Activated CD4-positive, alpha-beta T cell treated with anti-CD3 and anti-CD28 coated beads, Interleukin-2, Interleukin-4, amounts not matched to agents 100 ng/mL and 50 ng/mL, durations not matched to agents 16 hours and 8 hours (primary cell): ENCODE data around the gene DCAF17.

ENCODE experiments used
- DNase-seq: peaks from one replicate; pipeline ENCODE4 v3.0.0-alpha.2; 2020; ENCODE audit warnings: low spot score

Gene DCAF17

DNA sequence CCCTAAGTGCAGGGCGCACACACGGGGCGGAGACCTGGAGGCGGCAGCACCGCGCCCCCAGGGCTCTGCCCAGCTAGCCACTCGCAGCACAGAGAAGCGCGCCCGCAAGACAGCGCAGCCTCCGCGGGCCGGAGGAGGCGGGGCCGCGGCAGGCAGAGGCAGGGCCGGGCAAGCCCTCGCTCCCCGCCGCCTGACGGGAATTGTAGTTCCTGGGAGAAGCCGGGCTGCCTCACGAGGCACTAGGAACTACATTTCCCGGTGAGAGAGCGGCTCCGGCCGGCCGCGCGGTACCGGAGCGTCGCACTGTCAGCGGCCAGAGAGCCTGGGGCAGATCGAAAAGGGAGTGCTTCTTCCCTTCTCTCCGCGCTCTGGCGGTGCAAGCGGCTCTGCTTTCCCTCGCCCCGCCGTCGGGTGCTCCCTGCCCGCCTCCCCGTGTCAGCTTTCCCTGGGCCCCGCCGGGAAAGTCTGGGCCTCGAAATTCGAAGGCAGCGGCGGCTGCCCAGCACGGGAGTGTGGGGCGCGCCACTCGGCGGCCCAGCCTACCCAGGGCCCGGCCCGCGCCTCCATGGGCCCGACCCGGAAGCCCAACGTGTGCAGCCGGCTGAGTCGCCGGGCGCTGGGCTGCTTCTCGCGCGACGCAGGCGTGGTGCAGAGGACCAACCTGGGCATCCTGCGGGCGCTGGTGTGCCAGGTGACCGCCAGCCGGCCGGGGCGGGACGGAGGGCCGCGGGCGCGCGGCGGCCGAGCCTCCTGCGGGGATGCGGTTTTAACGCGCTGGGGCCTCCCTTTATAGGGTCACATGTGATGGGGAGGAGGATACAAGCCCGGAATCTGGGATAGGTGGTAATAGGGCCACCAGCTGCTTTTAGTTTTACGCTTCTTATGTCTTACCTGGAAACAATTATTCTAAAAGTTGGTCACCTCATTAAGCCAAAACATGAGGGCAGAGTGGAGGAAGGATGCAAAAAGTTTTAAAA lies at the start of gene DCAF17:
Gene DCAF17, plus strand, starts transcription at position 214 of the 977 bp plus-strand sequence. Its CDS starts 352 bp downstream, at position 566.
- peak; percentile 96 for DNase-seq

- no peak for DNase-seq
Measured at GRCh38 chr2:171386627-171387026, 47.4 kb upstream of the DCAF17 start.

DNA sequence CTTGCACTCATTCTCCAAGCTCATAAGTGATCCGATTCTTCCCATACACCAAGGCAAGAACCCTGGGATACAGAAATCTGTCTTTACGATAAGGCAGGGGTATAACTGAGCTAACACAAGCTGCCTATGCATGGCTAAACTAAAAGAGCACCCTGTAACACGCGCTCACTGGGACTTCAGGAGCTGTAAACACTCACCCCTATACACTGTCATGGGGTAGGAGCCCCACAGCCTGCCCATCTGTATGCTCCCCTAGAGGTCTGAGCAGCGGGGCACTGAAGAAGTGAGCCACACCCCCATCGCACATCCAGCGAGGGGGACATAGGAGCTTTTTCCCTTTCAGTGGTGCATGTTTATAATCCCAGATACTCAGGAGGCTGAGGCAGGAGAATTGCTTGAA lies 47.0 kb upstream of the DCAF17 start:
- DNase-seq = no peak

GRCh38 chr2:171389325-171389724 lies 44.7 kb upstream of the DCAF17 start:
- DNase-seq = no peak

GRCh38 chr2:171389780-171390179 lies 44.2 kb upstream of the DCAF17 start:
- no peak for DNase-seq

- DNase-seq = peak; percentile 83
Measured at GRCh38 chr2:171390941-171391516, 43.0 kb upstream of the DCAF17 start.

DNA sequence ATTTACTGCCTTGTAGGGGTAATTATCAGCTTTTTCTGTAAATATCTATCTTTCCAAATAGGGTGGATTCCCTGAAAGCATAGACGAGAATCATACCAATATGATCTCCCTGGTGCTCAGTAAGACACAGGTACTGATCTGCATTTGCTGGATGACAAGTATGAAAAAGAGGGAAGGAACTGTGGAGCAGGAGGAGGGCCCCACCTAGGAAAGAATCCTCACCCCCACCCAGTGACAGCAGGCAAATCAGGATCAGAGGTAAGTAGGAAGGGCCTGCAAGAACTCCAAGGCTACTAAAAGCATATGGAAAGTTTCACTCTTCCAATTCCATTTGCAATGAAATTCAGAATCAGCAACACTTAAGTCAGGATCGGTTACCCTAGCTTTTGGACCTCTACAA lies 42.5 kb upstream of the DCAF17 start:
- DNase-seq = no peak

DNA sequence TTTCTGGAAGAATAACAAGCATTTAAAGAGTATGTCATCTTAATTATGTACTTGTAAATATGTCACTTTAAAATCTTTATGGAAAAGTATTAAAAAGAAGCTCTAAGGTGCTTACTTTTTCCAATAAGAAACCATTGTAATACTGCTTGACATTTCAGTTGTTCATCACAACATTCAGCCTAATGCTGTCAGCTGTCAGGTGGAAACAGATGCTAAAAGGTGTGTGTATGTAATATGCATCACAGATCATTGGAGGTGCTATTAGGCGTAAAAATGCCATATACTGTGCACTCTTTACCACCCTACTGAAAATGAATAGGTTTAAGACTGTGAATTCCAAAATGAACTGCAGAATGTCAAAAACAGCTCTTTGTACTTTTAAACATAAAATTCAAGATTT lies 40.5 kb upstream of the DCAF17 start:
- no peak for DNase-seq

DNA sequence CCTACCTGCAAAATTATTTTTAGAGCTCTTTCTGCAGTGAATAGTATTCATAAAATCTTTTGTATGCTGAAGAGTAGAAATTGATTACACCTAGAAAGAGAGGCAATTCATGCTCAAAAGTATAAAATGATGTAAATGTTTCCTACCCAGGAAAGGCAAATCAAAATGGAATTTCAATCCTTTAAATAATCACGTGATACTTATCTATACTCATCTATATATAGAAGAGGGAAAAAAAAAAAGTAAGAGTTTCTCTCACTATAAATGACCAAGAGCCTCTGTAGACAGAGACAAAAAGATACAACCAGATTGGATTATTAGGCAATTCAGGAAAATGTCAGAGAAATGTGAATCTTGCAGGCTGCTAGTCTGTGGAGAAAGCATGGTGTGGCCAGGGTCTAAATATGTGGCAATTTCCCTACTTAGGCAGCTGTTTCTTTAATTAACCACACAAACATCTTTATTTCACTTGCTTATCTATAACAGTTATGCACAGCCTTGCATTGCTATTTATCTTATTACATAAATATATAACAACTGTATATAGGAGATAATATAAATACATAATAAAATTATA lies 39.8 kb upstream of the DCAF17 start:
- no peak for DNase-seq

DNA sequence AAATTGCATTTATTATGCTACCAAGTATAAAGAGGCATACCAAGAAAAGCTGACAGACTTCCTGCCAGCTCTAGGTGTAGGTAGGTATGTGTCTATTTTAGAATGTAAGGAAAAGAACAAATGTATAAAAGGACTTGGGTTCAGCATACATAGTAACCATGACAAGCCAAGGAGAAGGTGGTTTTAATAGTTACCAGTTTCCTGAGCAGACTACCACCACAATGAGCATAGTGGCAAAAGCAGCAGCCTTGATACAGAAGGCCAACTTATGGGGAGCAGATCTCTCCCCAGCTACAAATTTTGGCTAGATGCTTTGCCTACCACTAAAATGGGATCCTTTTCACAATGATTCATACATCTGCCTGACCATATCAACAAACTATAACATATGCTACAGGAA lies 34.7 kb upstream of the DCAF17 start:
- no peak for DNase-seq

DNA sequence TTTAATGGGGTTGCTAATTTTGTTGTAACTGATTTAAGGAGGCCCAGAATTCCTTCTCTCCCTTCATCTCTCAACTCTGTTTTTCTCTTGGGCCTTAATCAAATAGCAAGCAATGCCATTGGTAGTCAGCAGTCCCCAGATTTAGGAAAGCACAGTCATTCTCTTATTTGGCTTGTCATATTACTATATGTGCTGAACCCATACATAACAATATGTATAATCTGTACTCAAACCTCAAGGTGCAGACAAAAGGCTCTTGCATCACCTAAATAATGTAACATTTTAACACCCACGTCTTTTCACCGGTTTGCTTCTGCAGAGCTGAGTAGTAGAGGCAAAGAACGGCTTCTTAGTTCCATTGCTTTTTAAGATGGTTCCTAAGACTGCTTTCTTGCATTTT lies 33.6 kb upstream of the DCAF17 start:
- DNase-seq = no peak

DNA sequence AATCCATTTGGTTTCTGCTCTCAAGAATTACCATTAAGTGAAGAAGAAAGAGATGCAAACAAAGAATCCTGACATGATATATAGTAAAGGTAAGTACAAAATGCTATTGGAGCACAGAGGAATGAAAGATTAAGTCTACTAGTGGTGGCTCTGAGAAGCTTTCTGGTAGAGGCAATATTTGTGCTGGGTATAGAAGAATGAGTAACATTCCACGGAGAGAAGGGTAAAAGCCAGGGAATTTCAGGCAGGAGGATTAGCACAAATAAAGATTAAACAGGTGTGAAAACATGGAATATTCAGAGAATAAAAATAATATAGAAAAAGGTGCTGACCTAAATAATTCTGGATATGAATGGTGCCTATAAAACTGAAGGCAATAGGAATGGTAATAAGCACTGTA lies 32.1 kb upstream of the DCAF17 start:
- no peak for DNase-seq

DNA sequence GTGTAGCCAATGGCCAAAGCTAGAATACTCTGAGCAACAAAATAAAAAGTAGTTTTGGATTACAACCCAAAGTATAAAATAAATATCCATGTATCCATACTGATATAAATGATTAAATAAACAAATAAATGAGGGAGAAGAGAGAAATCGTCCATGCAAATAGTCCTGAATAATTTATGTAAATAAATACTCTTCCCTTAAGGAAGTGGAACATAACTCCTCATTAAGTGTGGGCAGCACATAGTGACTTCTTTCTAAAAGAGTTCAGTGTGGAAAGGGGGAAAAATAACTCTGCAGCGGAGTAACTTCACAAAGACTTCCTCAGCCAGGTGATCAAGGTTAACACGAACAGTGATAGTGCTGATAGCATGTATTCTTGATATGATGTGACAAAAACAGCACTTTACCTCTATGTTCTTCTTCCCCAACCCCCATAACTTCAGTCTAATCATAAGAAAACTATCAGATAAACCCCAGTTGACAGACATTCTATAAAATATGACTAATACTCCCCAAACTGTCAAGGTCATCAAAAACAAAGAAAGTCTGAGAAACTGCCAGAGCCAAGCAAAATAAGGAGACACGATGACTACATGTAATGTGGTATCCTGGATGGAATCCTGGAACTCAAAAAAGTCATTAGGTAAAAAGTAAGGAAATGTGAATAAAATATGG lies 31.0 kb upstream of the DCAF17 start:
- peak; percentile 39 for DNase-seq

DNA sequence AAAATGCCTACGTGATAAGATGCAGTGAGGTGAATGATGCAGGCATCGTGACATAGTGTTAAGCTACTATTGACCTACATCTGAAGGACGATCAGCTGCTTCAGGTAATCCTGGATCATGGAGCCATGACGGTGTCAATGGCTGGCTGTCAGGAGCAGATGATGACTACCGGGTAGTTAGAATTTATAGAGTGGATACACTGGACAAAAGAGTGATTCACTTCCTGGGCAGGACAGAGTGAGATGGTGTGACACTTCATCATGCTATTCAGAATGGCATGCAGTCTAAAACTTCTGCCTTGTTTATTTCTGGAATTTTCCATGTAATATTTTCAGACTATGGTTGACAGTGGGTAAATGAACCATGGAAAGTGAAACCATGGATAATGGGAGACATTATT lies 29.8 kb upstream of the DCAF17 start:
- no peak for DNase-seq

DNA sequence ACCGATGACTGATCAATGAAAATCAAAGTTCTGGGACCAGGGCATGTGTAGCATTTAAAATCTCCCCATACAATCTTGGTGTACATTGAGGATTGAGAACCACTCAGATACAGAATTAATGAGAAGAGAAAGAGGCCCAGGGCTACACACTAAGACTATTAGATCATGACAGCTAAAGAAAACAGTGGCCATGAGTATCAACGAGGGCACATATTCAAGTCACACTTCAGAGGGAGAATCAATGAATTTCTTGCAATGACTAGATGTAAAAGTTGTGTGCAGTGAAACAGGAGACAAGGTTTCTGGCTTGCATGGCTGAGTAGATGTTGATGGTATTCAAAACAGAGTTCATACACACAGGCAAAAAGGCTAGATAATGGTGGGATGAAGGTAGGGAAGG lies 29.3 kb upstream of the DCAF17 start:
- no peak for DNase-seq

- no peak for DNase-seq
Measured at GRCh38 chr2:171405546-171405945, 28.5 kb upstream of the DCAF17 start.

- no peak for DNase-seq
Measured at GRCh38 chr2:171406044-171406443, 28.0 kb upstream of the DCAF17 start.

DNA sequence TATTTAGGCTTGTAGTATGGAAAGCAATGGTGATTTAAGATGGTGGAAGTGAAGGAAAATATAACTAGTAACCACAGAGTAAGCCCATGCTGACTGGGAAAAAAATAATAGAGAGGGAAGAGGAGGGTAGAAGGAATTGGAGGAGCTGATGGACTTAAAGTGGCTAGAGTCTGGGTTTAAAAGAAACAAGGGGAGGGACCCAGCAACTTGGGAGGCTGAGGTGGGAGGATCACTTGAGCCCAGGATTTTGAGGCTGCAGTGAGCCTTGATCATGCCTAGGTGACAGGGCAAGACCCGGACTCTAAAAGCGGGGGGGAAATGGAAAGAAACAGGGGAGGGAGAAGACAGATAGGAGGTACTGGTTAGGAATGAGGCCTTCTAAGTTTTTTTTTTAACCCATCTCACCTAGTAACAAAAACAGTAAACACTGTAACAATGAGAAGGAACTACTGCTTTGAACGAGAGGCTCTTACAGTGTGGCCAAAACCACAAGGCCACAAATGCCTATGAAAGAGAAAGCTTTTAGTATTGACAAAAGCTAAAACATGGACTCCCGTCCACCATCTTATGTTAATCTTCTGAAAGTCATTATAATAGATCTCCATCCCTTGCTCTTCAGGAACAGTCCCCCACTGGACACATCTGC lies 26.9 kb upstream of the DCAF17 start:
- no peak for DNase-seq

DNA sequence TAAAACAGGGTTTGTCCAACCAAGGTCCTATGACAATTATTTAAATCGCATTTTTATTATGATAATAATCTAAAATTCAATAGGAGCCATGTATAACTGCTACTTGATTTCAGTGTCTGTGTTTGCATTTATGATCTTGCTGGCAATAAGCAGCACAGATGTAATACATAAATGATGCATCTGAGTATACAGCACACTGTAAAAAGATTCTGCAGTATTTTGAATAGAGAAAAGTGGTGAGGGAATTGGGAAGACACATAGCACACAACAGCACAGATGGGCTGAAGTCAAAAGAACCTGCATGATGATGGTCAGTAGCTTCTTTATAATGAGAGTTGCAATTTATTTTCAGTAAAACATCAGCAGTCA lies 26.4 kb upstream of the DCAF17 start:
- DNase-seq = no peak

GRCh38 chr2:171409436-171409971 lies 24.5 kb upstream of the DCAF17 start:
- DNase-seq = no peak

DNA sequence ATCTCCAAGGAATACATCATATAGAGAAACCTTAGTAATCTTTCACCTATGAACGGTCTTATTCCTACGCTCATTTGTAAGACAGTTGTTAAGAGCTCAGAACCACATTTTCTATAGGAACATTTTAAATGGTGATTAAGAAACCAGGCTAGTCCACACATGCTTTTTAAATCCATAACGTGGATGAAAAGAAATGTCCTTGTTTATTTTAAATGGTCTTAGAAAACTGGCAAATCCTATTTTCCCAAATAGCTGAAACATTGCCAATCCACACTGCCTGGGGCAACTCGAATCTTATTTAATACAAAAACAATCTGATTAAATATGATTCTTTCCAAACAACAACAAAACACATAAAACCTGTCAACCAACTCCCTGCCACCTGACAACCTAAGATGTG lies 23.9 kb upstream of the DCAF17 start:
- no peak for DNase-seq

- DNase-seq = no peak
Measured at GRCh38 chr2:171410624-171411023, 23.4 kb upstream of the DCAF17 start.
